GM12892 (cell line): ENCODE data around the gene NMNAT1.

Source experiments
- POLR2A ChIP-seq: IDR thresholded peaks from 2 replicates; pipeline ENCODE4 v1.6.1; 2011; ENCODE audit warnings: low read depth, low read length, control low read depth
- POLR2AphosphoS5 ChIP-seq: IDR thresholded peaks from 2 replicates; pipeline ENCODE4 v1.6.1; 2011; ENCODE audit warnings: low read depth, low read length, control low read depth
- TAF1 ChIP-seq: IDR thresholded peaks from 2 replicates; pipeline ENCODE4 v1.6.1; 2011; ENCODE audit warnings: low read depth, mild to moderate bottlenecking, control low read depth, low read length, borderline replicate concordance

DNA sequence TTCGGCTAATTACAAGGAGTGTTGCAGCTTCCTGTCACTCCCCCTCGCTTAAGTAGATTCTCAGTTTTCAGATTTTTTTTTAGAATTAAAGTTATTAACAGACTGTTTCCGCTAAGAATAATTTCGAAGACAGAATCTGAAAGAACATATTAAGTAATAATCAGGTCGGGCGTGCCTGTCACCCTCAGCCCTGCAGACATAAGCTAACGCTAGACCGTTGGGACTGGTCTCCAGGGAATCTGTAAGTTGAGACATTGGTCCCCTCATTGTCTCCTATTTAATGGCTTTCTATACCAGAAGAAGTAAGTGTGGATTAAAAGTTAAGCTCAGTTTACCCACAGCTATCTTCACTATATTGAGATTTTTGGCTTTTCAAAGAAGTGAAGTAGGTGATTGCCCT lies 14.5 kb downstream of the NMNAT1 start:
- TF ChIP-seq POLR2A (no peak), POLR2AphosphoS5 (no peak), TAF1 (no peak)
